Measurements from ENCODE around the gene S100A4.

Gene S100A4

DNA sequence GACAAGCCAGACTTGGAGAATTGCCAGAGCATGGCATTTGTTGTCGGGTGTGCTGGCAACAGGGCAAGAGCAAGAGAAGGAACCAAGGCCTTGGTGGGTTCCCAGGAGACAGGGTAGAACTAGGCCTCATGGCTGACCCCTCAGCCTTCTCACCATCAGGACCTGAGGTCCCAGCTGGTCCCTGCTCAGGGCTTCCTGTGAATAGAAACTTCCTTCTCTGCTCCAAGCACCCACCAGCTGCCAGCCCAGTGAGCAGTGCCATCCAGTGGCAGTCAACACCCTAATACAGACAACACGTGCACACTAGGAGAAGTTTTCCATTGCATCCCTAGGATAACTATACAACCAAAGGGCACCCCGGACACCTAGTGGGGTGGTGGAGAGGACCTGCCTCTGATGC, 32.6 kb downstream of the S100A4 start:
- DNase-seq: no peak

DNA sequence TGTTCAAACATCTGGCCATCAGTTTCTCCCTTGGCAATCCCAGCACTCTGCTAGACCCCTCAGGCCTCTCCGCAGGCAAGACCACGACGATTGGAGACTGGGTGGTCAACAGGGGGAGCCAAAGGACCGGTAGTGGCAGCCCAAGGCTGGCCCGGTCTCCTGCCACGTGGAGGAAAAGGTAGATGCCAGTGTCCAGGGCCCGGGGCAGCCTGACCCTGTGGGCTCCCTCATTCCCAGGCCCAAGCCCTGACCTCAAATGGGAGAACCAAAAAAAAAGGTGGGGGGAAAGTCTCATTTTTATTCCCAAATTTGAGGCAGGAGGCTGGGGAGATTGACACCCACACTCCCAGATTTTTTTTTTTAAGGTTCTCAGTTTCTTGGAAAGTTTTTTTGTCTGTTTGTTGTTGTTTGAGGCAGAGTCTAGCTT, 34.6 kb downstream of the S100A4 start:
- peak in 53 of 58 donors; percentile 5 to 81 (median 44) for DNase-seq

DNA sequence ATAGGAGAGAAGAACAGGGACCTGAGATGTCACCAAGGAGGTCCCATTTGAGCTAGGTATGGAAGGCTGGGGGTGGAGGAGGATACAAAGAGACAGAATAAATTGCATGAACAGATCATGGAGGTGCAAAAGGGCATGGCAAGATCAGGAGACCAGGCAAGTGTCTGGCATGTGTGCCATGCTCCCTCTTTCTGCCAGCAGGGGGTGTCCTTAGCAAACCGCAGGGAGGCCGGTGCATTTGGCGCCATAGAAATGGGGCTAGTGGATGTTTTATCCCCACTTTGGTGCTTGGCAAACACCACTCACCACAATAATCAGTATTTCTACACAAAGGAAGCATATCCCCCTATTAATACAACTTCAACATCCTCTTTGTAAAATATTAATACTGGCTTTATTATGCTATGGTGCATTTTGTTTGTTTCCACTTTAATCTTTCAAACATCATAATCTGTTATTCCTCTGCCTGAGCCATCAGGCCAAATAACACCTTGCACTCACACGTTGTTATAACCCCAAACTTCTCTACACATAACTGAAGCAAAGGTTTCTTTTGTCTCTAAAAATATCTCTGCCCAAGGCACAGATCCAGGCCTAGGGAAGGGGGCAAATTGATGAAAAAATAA, 35.8 kb downstream of the S100A4 start:
- peak in 5 of 58 donors; percentile 6 to 19 (median 13) for DNase-seq

DNA sequence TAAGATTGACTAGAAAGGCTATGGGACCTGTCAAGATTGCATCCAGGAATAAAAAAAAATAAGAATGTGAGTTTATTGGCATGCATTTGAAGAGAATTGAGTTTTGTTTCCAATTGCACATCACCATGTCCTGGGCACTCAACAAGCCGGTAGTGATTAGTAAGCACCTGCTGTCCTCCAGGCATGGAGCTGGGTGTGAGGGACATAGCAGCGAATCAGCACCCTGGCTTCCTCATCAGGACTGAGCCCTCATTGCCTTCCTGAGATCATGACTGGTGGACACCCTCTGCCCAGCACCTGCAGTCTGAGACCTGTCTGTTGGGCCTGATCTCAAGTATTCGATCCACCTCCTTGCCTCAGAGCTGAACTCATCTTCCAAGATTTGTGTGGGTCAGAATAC, 36.6 kb downstream of the S100A4 start:
- no peak for DNase-seq

DNA sequence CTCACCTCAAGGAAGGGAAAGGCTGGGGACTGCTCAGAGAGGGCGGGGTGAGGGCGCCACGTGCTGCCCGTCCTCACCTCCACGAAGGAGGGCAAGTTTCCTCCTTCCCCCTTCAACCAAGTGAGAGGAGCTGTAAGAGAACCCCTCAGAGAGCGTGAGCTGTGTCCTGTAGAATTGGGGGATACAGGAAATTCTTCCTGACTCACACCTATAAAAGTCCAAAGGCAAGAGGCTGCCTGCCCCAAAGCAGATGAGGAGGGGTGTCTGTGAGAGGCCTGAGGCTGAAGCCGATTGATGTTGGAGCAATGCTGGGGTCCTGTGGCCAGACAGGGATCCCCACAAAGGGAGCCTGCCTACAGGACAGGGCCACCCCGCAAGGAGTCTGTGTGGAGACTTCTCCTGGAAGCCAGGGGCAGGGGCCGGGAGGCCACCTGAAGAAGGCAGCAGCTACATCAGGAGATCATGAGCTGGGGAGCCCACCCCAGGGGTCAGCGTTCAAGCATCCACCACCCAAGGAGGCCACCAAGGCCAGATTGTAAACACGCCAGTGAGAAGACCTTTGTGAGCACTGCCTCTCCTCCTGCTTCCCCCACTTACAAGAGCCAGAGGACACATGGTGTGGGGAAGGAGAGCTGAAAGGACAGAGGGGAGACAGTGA, 37.6 kb downstream of the S100A4 start:
- DNase-seq: no peak

DNA sequence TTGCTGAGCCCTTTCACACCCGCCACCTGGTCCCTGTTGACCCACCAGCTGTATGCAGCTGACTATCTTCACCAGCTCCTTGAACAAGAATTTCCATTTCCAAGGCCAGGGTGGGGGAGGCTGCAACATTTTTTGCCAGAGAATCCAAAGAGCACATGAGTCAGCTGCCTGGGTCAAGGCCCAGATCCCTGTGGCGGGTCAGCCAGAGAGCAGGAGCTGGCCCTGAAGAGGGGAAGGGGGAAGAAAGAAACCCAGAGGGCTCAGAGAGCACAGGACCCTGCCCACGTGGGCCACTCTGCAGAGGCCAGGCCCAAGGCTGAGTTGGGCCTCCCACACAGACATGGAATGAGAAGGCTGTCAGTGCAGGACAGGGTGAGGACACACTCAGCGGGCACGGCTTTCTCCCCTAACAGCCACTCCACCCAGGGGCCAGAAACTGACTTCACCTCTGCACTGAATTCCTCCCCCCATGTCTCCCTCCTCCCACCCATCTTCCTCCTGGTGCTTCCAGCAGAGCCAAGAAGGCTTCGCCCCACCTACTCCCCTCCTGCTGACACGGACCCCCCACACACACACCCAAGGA, 38.7 kb downstream of the S100A4 start:
- DNase-seq: peak in 12 of 58 donors; percentile 5 to 58 (median 22)

DNA sequence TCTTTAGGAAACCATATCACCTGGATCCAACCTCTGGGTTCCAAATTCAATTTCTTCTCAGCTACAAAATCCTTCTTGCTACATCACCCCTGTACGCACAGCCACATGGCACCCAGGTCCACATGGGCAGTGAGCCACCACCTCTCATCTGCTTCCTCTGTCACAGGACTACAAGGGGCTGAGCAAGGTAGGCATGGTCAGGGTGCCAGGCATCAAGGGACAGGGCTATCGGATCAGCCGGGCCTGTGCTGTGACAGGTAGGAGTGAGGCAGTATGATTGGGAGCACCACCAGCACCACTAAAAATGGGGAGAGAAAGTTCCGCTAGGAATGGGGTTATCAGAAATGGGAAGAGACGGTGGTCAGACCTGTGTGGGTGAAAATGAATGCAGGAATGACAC, 39.2 kb downstream of the S100A4 start:
- DNase-seq: no peak

DNA sequence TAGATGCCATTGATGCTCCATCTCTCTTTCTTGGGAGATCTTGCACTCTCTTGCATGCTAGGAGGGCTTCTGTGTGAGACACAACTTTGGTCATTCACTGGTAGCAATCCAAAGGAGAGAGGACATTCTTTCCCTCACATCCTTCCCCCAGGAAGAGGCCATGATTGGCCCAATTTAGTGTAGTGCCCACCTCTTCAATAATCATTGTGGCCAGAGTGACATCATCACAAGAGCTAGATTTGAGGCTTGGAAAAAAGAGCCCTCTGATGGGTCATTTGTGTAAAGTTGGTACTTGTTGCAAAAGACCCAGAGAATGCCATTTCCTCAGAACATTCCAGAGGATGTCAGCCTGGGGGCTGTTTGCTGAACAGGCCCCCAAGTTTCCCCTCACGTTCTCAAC, 40.0 kb downstream of the S100A4 start:
- DNase-seq: no peak

DNA sequence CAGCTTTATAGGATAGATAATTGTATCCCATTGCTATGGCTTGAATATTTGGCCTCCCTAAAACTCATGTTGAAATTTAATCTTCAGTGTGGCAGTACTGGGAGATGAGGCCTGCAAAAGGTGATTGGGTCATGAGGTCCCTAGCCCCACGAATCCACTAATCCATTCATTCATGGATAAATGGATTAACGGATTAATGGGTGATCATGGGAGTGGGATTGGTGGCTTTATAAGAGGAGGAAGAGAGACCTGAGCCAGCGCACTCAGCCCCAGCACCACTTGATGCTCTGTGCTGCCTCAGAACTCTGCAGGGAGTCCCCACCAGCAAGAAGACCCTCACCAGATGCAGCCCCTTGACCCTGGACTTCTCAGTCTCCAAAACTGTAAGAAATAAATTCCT, 41.8 kb downstream of the S100A4 start:
- no peak for DNase-seq

DNA sequence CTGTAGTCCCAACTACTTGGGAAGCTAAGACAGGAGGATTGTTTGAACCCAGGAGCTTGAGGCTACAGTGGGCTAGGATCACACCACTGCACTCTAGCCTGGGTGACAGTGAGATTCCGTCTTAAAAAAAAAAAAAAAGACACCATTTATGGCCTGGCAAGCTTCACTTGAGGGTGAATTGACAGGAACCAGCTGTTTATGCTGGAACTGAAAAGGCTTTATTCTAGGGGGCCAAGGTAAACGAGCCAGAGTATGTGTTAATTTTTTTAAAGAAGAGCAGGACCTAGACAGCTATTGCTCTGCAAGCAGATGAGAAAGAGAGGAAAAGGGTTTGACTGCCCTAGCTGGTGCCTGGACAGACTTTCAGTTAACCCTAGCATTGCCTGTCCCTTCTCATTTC, 46.9 kb downstream of the S100A4 start:
- no peak for DNase-seq

DNA sequence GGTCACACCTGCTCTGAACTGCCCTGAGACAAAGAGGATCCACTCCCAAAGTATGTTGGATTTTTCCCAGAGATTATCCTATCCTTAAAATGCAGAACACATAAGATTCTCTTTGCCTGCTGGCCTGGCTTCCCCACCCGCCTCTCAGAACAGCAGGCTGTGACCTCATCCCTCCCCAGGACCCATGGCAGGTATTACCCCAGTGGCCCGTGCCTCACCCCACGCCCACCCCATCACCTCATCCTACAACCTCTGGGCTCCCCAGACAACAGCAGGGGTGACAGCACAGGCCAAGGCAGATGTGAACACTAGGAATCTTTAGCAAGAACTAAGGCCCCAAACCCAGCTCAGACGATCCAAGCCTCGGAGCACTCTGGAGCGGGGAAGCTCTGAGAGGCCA, 50.1 kb downstream of the S100A4 start:
- DNase-seq: no peak

DNA sequence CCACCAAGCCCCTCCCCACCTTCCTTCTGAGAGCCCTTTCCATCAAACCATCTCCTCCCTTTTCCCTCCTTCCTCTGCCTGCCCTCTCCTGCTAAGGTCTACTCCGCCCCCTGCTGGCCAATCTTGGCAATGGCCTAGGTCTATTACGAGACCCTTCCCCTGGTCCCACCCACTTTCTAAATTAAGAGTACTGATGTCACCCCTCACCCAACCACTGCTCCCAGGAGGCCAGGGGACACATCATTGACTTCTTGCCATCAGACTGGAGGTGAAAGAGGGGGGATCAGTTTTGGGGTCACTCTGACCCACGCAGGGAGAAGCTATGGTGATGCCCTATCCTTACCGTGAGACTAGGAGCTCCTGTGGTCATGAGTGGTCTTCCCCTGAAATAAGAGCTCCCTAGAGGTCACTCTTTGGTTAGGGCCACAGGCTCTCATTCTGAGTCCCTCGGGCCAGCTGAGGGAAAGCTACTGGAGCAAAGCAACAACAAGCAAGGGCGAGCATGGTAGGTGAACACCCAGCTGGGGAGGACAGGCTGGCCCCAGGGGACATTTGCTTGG, 50.5 kb downstream of the S100A4 start:
- DNase-seq: peak in 46 of 58 donors; percentile 3 to 81 (median 28)
